ENCODE results near the gene GLRA2.

GLRA2 gene

GRCh38 chrX:14581081-14581480 is 51.7 kb downstream of the GLRA2 start:
- in situ Hi-C loops (cut with HindIII; ENCODE audit: low pct_ligation_motif_present, low sequenced_read_pairs), result no loop called here
- no peak for TF ChIP-seq CTCF (IDR thresholded peaks at IDR 0.05; ENCODE audit: low read depth, low read length, missing control alignments)
- Histone ChIP-seq H3K27ac (no peak overlapping the region), H3K36me3 (replicated peaks) (no peaks in the 10 kb centered on the region), H3K27me3 (replicated peaks) (no peaks in the 10 kb centered on the region), H3K4me3 (ENCODE audit: low read depth, low read length) (no peak overlapping the region)
- DNase-seq, result no peak

GRCh38 chrX:14584548-14584947 is 55.2 kb downstream of the GLRA2 start:
- TF ChIP-seq CTCF (IDR thresholded peaks at IDR 0.05; ENCODE audit: low read depth, low read length, missing control alignments), result no peak
- Histone ChIP-seq H3K27me3 (replicated peaks) (no peaks in the 10 kb centered on the region), H3K4me3 (ENCODE audit: low read depth, low read length) (no peak overlapping the region), H3K27ac (no peak overlapping the region), H3K36me3 (replicated peaks) (no peaks in the 10 kb centered on the region)
- in situ Hi-C loops (cut with HindIII; ENCODE audit: low pct_ligation_motif_present, low sequenced_read_pairs), result no loop called here
- DNase-seq, result no peak

- in situ Hi-C loops (cut with HindIII; ENCODE audit: low pct_ligation_motif_present, low sequenced_read_pairs), result no loop called here
- Histone ChIP-seq H3K27me3 (replicated peaks) (no peaks in the 10 kb centered on the region), H3K36me3 (replicated peaks) (no peaks in the 10 kb centered on the region), H3K27ac (no peak overlapping the region), H3K4me3 (ENCODE audit: low read depth, low read length) (no peak overlapping the region)
- TF ChIP-seq CTCF (IDR thresholded peaks at IDR 0.05; ENCODE audit: low read depth, low read length, missing control alignments), result no peak
- DNase-seq, result no peak
These were observed 60.9 kb downstream of the GLRA2 start for GRCh38 chrX:14590216-14590615.

- no peaks in the 10 kb centered on the region for H3K27me3 ChIP-seq (replicated peaks)
- in situ Hi-C loops (cut with HindIII; ENCODE audit: low pct_ligation_motif_present, low sequenced_read_pairs), result no loop called here
- no peaks in the 10 kb centered on the region for H3K36me3 ChIP-seq (replicated peaks)
- H3K27ac ChIP-seq, result no peak overlapping the region
- H3K4me3 ChIP-seq (ENCODE audit: low read depth, low read length), result no peak overlapping the region
- no peak for TF ChIP-seq CTCF (IDR thresholded peaks at IDR 0.05; ENCODE audit: low read depth, low read length, missing control alignments)
- DNase-seq, result no peak
These were observed 61.5 kb downstream of the GLRA2 start for GRCh38 chrX:14590693-14591424.

GRCh38 chrX:14591976-14592375 is 62.6 kb downstream of the GLRA2 start:
- TF ChIP-seq CTCF (IDR thresholded peaks at IDR 0.05; ENCODE audit: low read depth, low read length, missing control alignments), result no peak
- in situ Hi-C loops (cut with HindIII; ENCODE audit: low pct_ligation_motif_present, low sequenced_read_pairs), result no loop called here
- no peaks in the 10 kb centered on the region for H3K36me3 ChIP-seq (replicated peaks)
- no peak for DNase-seq
- no peaks in the 10 kb centered on the region for H3K27me3 ChIP-seq (replicated peaks)
- H3K27ac ChIP-seq, result no peak overlapping the region
- H3K4me3 ChIP-seq (ENCODE audit: low read depth, low read length), result no peak overlapping the region

GRCh38 chrX:14594521-14594920 is 65.2 kb downstream of the GLRA2 start:
- H3K36me3 ChIP-seq (replicated peaks), result no peaks in the 10 kb centered on the region
- H3K27ac ChIP-seq, result no peak overlapping the region
- H3K27me3 ChIP-seq (replicated peaks), result no peaks in the 10 kb centered on the region
- no peak for DNase-seq
- in situ Hi-C loops (cut with HindIII; ENCODE audit: low pct_ligation_motif_present, low sequenced_read_pairs), result no loop called here
- H3K4me3 ChIP-seq (ENCODE audit: low read depth, low read length), result no peak overlapping the region
- no peak for TF ChIP-seq CTCF (IDR thresholded peaks at IDR 0.05; ENCODE audit: low read depth, low read length, missing control alignments)

Data from brain microvascular endothelial cell (primary cell).